IPS-15b (cell line): ENCODE data around the gene FBXO45.
"Not testable (repeated sequence)": the region's sequence is repeated elsewhere in the genome, so short reads cannot be mapped to it uniquely, and the experiment has no call there.

Experiments
- H3K27me3 ChIP-seq: one replicate; pipeline ENCODE4 v1.6.1; 2013; ENCODE audit warnings: low read length; ENCODE audit not compliant: control insufficient read depth, insufficient read depth
- H3K36me3 ChIP-seq: one replicate; pipeline ENCODE4 v1.6.1; 2013; ENCODE audit warnings: low read length; ENCODE audit not compliant: control insufficient read depth, insufficient read depth
- H3K4me1 ChIP-seq: one replicate; pipeline ENCODE4 v1.6.1; 2013; ENCODE audit warnings: mild to moderate bottlenecking, low read length; ENCODE audit not compliant: control insufficient read depth, insufficient read depth
- H3K4me3 ChIP-seq: one replicate; pipeline ENCODE4 v1.5.1; 2013; ENCODE audit warnings: low read depth, low read length
- H3K9ac ChIP-seq: one replicate; pipeline ENCODE4 v1.6.1; 2013; ENCODE audit warnings: low read depth, mild to moderate bottlenecking, low read length
- H3K9me3 ChIP-seq: one replicate; pipeline ENCODE4 v1.6.1; 2013; ENCODE audit warnings: mild to moderate bottlenecking, low read length; ENCODE audit not compliant: control insufficient read depth, insufficient read depth

FBXO45 gene

GRCh38 chr3:196636369-196637349 lies 68.2 kb downstream of the FBXO45 start:
- H3K36me3 ChIP-seq, result no peaks in the 10 kb centered on the region
- no peaks in the 10 kb centered on the region for H3K9me3 ChIP-seq
- no peak overlapping the region for H3K9ac ChIP-seq
- peaks cover 8% of the 10 kb centered on the region for H3K4me1 ChIP-seq
- no peaks in the 10 kb centered on the region for H3K27me3 ChIP-seq
- H3K4me3 ChIP-seq, result no peak overlapping the region

GRCh38 chr3:196637941-196638340 lies 69.5 kb downstream of the FBXO45 start:
- not testable (repeated sequence) for H3K4me3 ChIP-seq, H3K36me3 ChIP-seq, H3K9me3 ChIP-seq, H3K9ac ChIP-seq, H3K27me3 ChIP-seq, H3K4me1 ChIP-seq
